Body of pancreas (tissue), 4 donors: ENCODE measurements around the gene SUGP2.

Source experiments
- CTCF ChIP-seq, 7 experiments: fragments of 450-650 bp in 4 of 7; fragments of 200-600 bp in 3 of 7; sonication (generic) in 3 of 7; IDR thresholded peaks; one replicate each; pipeline ENCODE4 v1.5.1; 2016 to 2019; ENCODE audit warnings: antibody characterized with exemption in 7 of 7
- POLR2A ChIP-seq, 3 donors: fragments of 450-650 bp; IDR thresholded peaks; one replicate each; pipeline ENCODE4 v1.6.1; 2016; ENCODE audit warnings: antibody characterized with exemption in 3 of 3, mild to moderate bottlenecking in 2 of 3

GRCh38 chr19:19010551-19010950 is 22.8 kb downstream of the SUGP2 start:
- TF ChIP-seq CTCF (IDR thresholded peaks at IDR 0.05) (no peak), POLR2A (IDR thresholded peaks at IDR 0.05) (no peak)
